ENCODE measurements around the gene ZNF462.

ZNF462 gene

DNA sequence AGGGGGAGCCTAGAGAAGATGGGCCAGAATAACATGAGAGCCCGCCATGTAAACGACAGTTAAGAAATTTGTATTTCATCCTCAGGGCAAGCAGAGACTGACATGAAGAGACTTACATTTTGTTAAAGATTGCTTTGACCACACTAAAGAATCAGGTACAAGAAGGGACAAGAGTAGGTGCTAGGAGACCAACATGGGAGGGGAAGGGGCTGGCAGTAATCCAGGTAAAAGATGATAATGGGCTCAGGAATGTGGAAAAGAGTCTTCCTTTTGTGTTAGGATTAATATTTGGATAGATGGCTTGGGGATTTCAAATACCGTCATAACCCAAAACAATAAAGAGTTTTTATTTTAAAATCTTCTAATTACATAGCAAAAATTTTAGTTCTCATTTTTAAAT lies 137.3 kb downstream of the ZNF462 start:
- no peak overlapping the region for H3K4me2 ChIP-seq (ENCODE audit: low read depth, low read length, poor library complexity, severe bottlenecking)
- no peaks in the 10 kb centered on the region for H3K79me2 ChIP-seq (ENCODE audit: insufficient read depth, low read length)
- no peak overlapping the region for H3K4me3 ChIP-seq (ENCODE audit: low read length, poor library complexity, severe bottlenecking)
- H3K9ac ChIP-seq (ENCODE audit: low read depth, low read length, poor library complexity, severe bottlenecking), result no peak overlapping the region
- H4K20me1 ChIP-seq (ENCODE audit: insufficient read depth, low read length, poor library complexity, severe bottlenecking), result no peaks in the 10 kb centered on the region
- H3K4me1 ChIP-seq (ENCODE audit: insufficient read depth, low read length, poor library complexity, severe bottlenecking), result no peaks in the 10 kb centered on the region
- H3K27me3 ChIP-seq (ENCODE audit: insufficient read depth, low read length, poor library complexity, severe bottlenecking), result no peaks in the 10 kb centered on the region
- H3K9me3 ChIP-seq (ENCODE audit: insufficient read depth, low read depth, low read length), result no peaks in the 10 kb centered on the region
- H2AFZ ChIP-seq (ENCODE audit: low read length), result no peak overlapping the region
- TF ChIP-seq, protein P1, sequence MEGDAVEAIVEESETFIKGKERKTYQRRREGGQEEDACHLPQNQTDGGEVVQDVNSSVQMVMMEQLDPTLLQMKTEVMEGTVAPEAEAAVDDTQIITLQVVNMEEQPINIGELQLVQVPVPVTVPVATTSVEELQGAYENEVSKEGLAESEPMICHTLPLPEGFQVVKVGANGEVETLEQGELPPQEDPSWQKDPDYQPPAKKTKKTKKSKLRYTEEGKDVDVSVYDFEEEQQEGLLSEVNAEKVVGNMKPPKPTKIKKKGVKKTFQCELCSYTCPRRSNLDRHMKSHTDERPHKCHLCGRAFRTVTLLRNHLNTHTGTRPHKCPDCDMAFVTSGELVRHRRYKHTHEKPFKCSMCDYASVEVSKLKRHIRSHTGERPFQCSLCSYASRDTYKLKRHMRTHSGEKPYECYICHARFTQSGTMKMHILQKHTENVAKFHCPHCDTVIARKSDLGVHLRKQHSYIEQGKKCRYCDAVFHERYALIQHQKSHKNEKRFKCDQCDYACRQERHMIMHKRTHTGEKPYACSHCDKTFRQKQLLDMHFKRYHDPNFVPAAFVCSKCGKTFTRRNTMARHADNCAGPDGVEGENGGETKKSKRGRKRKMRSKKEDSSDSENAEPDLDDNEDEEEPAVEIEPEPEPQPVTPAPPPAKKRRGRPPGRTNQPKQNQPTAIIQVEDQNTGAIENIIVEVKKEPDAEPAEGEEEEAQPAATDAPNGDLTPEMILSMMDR (conservative IDR thresholded peaks at IDR 0.05; ENCODE audit: low read length), result no peak
- TF ChIP-seq EZH2phosphoT487 (IDR thresholded peaks at IDR 0.05; ENCODE audit: borderline replicate concordance), result no peak
- no peaks in the 10 kb centered on the region for H3F3A ChIP-seq (ENCODE audit: low read depth)
- H3K36me3 ChIP-seq (ENCODE audit: insufficient read depth, low read length), result no peaks in the 10 kb centered on the region; the same call in 1 of the 2 replicates
- no peaks in the 10 kb centered on the region for H3K9me2 ChIP-seq (replicated peaks; ENCODE audit: low read depth, low read length)

DNA sequence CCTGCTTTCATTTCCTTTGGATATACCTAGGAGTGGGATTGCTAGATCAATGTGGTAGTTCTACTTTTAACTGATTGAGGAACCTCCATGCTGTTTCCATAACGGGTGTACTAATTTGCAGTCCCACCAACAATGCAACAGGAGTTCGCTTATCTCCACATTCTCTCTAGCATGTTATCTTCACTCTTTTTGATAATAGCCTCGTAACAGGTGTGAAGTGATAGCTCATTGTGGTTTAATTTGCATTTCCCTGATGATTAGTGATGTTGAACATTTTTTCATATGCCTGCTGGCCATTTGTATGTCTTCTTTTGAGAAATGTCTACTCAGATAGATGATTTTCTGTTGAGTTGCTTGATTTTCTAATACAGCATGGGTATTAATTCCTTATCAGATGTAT lies 142.2 kb downstream of the ZNF462 start:
- Histone ChIP-seq H3K4me1 (ENCODE audit: insufficient read depth, low read length, poor library complexity, severe bottlenecking) (no peaks in the 10 kb centered on the region), H3K79me2 (ENCODE audit: insufficient read depth, low read length) (no peaks in the 10 kb centered on the region), H3K4me3 (ENCODE audit: low read length, poor library complexity, severe bottlenecking) (no peak overlapping the region), H2AFZ (ENCODE audit: low read length) (no peak overlapping the region), H3K9ac (ENCODE audit: low read depth, low read length, poor library complexity, severe bottlenecking) (no peak overlapping the region), H3K27me3 (ENCODE audit: insufficient read depth, low read length, poor library complexity, severe bottlenecking) (no peaks in the 10 kb centered on the region), H3K9me2 (replicated peaks; ENCODE audit: low read depth, low read length) (no peaks in the 10 kb centered on the region), H4K20me1 (ENCODE audit: insufficient read depth, low read length, poor library complexity, severe bottlenecking) (no peaks in the 10 kb centered on the region), H3K4me2 (ENCODE audit: low read depth, low read length, poor library complexity, severe bottlenecking) (no peak overlapping the region), H3K36me3 (ENCODE audit: insufficient read depth, low read length) (peaks cover 3% of the 10 kb centered on the region; the same call in 1 of the 2 replicates), H3K9me3 (ENCODE audit: insufficient read depth, low read depth, low read length) (no peaks in the 10 kb centered on the region), H3F3A (ENCODE audit: low read depth) (no peaks in the 10 kb centered on the region)
- TF ChIP-seq, protein P1 (conservative IDR thresholded peaks at IDR 0.05; ENCODE audit: low read length), result no peak

DNA sequence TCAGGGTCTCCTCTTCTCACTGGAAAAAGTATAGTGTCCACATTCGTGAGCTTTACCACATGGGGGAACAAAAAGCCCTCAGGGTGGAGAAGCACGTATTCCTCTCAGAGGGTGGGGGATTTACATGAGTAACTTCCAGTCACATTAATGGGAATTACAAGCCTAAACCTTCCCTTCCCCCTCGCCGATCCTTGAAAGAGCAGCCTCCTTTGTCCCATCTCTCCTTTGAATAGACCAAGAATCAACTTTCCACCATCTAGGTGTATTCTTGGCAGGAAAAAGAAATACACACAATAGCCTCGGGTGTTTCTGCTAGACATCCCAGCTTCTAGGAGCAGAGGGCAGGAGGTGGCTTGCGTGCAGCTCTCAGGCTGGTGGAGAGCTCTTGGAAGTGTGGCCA lies 144.4 kb downstream of the ZNF462 start:
- TF ChIP-seq, protein P1 (conservative IDR thresholded peaks at IDR 0.05; ENCODE audit: low read length), result no peak
- TF ChIP-seq EZH2phosphoT487 (IDR thresholded peaks at IDR 0.05; ENCODE audit: borderline replicate concordance), result no peak
- Histone ChIP-seq H3K79me2 (ENCODE audit: insufficient read depth, low read length) (no peaks in the 10 kb centered on the region), H3K9me2 (replicated peaks; ENCODE audit: low read depth, low read length) (no peaks in the 10 kb centered on the region), H3K4me2 (ENCODE audit: low read depth, low read length, poor library complexity, severe bottlenecking) (no peak overlapping the region), H3K9me3 (ENCODE audit: insufficient read depth, low read depth, low read length) (no peaks in the 10 kb centered on the region), H3K4me3 (ENCODE audit: low read length, poor library complexity, severe bottlenecking) (no peak overlapping the region), H4K20me1 (ENCODE audit: insufficient read depth, low read length, poor library complexity, severe bottlenecking) (no peaks in the 10 kb centered on the region), H3K4me1 (ENCODE audit: insufficient read depth, low read length, poor library complexity, severe bottlenecking) (no peaks in the 10 kb centered on the region), H3K9ac (ENCODE audit: low read depth, low read length, poor library complexity, severe bottlenecking) (no peak overlapping the region), H3K36me3 (ENCODE audit: insufficient read depth, low read length) (peaks cover 10% of the 10 kb centered on the region; the same call in 1 of the 2 replicates), H3F3A (ENCODE audit: low read depth) (no peaks in the 10 kb centered on the region), H2AFZ (ENCODE audit: low read length) (no peak overlapping the region), H3K27me3 (ENCODE audit: insufficient read depth, low read length, poor library complexity, severe bottlenecking) (no peaks in the 10 kb centered on the region)

All from Loucy (cell line).